ENCODE data around the gene TBC1D16. TPM values are rescaled to one million over a fixed set of nuclear protein-coding genes. Genes with fewer than 3 reads are reported as not detected.

Gene TBC1D16
- total RNA-seq, 1 experiment from 2014 or later = 85.8 TPM

- H2BK5ac ChIP-seq (ENCODE audit: insufficient read length, low read length) = no peak overlapping the region
- H4K91ac ChIP-seq (ENCODE audit: insufficient read length, low read depth, low read length) = no peak overlapping the region
- no peak overlapping the region for H3K4ac ChIP-seq (ENCODE audit: low read depth, low read length)
- no peak overlapping the region for H4K5ac ChIP-seq (ENCODE audit: insufficient read length, low read depth, low read length)
- no peak overlapping the region for H2BK15ac ChIP-seq (ENCODE audit: low read depth, low read length)
- H2BK120ac ChIP-seq (ENCODE audit: low read depth, low read length, poor library complexity, severe bottlenecking) = no peak overlapping the region
- DNase-seq = no peak
- no peaks in the 10 kb centered on the region for H3K27me3 Mint-ChIP-seq (ENCODE audit: low read depth)
- H3T11ph ChIP-seq (ENCODE audit: low read length) = no peak overlapping the region
- H2AFZ ChIP-seq (ENCODE audit: low read length) = no peak overlapping the region
- H3K27ac Mint-ChIP-seq = peak overlapping the region in 1 of 3 experiments; percentile 61; a peak in 1 of 7 replicates
- H3K9me3 Mint-ChIP-seq = peaks cover 0 to 3% of the 10 kb centered on the region in 2 experiments; a peak in 2 of 5 replicates
- no peak overlapping the region for H3K4me3 Mint-ChIP-seq
- no CpG with 5 or more reads among the region's 21 CpGs for WGBS (ENCODE audit: extremely low coverage, insufficient read length, low lambda C conversion rate)
- H3K23me2 ChIP-seq (ENCODE audit: insufficient read length, low read depth, low read length, poor library complexity, severe bottlenecking) = no peaks in the 10 kb centered on the region
- peaks cover 3% of the 10 kb centered on the region; the same call in 1 of the 2 replicates for H3K79me2 ChIP-seq (ENCODE audit: insufficient read depth, low read length)
- peaks cover 2% of the 10 kb centered on the region for H4K20me1 ChIP-seq (ENCODE audit: control insufficient read depth, insufficient read depth, insufficient read length)
- no peaks in the 10 kb centered on the region for H3K9me3 ChIP-seq (ENCODE audit: control insufficient read depth, low read depth, low read length)
- no peak overlapping the region for H3K18ac ChIP-seq (ENCODE audit: insufficient read length, low read depth, low read length)
- peaks cover 0 to 3% of the 10 kb centered on the region in 2 experiments; a peak in 1 of 4 replicates for H3K4me1 Mint-ChIP-seq
- TF ChIP-seq, protein P1, sequence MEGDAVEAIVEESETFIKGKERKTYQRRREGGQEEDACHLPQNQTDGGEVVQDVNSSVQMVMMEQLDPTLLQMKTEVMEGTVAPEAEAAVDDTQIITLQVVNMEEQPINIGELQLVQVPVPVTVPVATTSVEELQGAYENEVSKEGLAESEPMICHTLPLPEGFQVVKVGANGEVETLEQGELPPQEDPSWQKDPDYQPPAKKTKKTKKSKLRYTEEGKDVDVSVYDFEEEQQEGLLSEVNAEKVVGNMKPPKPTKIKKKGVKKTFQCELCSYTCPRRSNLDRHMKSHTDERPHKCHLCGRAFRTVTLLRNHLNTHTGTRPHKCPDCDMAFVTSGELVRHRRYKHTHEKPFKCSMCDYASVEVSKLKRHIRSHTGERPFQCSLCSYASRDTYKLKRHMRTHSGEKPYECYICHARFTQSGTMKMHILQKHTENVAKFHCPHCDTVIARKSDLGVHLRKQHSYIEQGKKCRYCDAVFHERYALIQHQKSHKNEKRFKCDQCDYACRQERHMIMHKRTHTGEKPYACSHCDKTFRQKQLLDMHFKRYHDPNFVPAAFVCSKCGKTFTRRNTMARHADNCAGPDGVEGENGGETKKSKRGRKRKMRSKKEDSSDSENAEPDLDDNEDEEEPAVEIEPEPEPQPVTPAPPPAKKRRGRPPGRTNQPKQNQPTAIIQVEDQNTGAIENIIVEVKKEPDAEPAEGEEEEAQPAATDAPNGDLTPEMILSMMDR (conservative IDR thresholded peaks at IDR 0.05) = no peak
- no peak overlapping the region for H3K27ac ChIP-seq (ENCODE audit: insufficient read length, low read depth, low read length)
- no peak overlapping the region for H2AK5ac ChIP-seq (ENCODE audit: insufficient read length, low read length)
- no peak overlapping the region for H3K14ac ChIP-seq (ENCODE audit: insufficient read depth, low read length)
- H2BK20ac ChIP-seq (ENCODE audit: low read depth, low read length, poor library complexity, severe bottlenecking) = no peak overlapping the region
- H3K9ac ChIP-seq (ENCODE audit: extremely low read depth, insufficient read length, low read length) = no peak overlapping the region
- no peaks in the 10 kb centered on the region for H3K27me3 ChIP-seq (ENCODE audit: insufficient read depth, low read length)
- no peak overlapping the region for H3K23ac ChIP-seq (ENCODE audit: insufficient read length, low read depth, low read length)
- no peak overlapping the region for H4K8ac ChIP-seq (replicated peaks; ENCODE audit: insufficient read length, low read depth, low read length)
- H3K56ac ChIP-seq (ENCODE audit: insufficient read length, low read depth, low read length) = no peak overlapping the region
- peaks cover 16 to 25% (median 17%) of the 10 kb centered on the region in 3 experiments for H3K36me3 Mint-ChIP-seq (ENCODE audit: insufficient read depth in 1 of 3, low read depth in 3 of 3)
- no peak overlapping the region for H2BK12ac ChIP-seq (ENCODE audit: insufficient read length, low read depth, low read length)
- H3K4me1 ChIP-seq (ENCODE audit: insufficient read depth, low read length) = no peaks in the 10 kb centered on the region; the same call in 1 of the 2 replicates
- peaks cover 4% of the 10 kb centered on the region for H3K79me1 ChIP-seq (ENCODE audit: insufficient read depth, low read depth, low read length, poor library complexity, severe bottlenecking)
- H3K4me2 ChIP-seq (ENCODE audit: insufficient read depth, insufficient read length, low read length) = no peak overlapping the region
These were observed 16.6 kb downstream of the TBC1D16 start for GRCh38 chr17:80018917-80019651.
